ENCODE measurements around the gene BSDC1. TPM values are rescaled to one million over a fixed set of nuclear protein-coding genes. Genes with fewer than 3 reads are reported as not detected.

The BSDC1 gene
- total and polyA plus RNA-seq, 2 donors (not counting 1 experiment from before 2014, with no cell fraction given) = 42.4 to 55.5 TPM

DNA sequence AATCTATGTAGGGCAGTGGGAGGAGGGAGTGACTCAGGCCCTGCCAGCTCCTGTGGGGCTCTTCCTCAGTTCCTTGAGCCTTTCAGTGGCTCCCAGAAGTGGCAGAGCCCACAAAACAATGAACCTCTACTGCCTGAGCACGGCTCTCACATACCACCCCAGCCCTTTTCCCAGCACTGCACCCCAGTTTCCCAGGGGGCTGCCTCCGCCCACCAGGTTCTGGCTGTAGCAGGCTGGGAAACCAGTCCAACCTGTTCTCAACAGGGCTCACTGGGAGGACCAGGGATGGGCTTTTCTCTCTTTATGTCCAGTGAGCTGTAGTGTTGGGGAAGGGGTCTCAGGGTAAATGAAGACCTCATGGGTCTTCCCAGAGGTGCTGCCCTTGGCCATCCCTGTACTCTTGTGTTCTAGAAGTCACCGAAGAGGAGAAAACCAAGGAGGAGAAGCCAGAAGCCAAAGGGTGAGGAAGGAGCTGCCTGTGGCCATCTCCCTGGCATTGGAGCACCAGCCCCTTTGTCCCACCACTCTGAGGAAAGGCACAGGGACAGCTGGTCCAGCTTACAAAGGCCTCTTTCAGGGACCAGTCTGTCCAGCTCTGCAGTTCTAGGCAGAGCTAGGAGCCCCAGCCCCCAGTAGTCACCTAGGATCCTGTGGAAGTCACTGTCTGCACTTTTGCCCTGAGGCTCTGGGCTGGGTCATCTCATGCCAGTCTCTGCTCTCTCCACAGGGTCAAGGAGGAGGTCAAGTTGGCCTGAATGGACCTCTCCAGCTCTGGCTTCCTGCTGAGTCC lies 61.8 kb downstream of the BSDC1 start:
- H3K4me1 ChIP-seq (ENCODE audit: control insufficient read depth, extremely low read depth, insufficient read depth, low read length) = peaks cover 5% of the 10 kb centered on the region
- no peak overlapping the region for H3K9ac ChIP-seq (ENCODE audit: insufficient read depth, low read length)
- peaks cover 5% of the 10 kb centered on the region for H3K79me2 ChIP-seq (ENCODE audit: control insufficient read depth, insufficient read depth, low read length)
- no peak for TF ChIP-seq EZH2 (IDR thresholded peaks at IDR 0.05; ENCODE audit: low read length, missing control alignments)
- TF ChIP-seq, protein P1, sequence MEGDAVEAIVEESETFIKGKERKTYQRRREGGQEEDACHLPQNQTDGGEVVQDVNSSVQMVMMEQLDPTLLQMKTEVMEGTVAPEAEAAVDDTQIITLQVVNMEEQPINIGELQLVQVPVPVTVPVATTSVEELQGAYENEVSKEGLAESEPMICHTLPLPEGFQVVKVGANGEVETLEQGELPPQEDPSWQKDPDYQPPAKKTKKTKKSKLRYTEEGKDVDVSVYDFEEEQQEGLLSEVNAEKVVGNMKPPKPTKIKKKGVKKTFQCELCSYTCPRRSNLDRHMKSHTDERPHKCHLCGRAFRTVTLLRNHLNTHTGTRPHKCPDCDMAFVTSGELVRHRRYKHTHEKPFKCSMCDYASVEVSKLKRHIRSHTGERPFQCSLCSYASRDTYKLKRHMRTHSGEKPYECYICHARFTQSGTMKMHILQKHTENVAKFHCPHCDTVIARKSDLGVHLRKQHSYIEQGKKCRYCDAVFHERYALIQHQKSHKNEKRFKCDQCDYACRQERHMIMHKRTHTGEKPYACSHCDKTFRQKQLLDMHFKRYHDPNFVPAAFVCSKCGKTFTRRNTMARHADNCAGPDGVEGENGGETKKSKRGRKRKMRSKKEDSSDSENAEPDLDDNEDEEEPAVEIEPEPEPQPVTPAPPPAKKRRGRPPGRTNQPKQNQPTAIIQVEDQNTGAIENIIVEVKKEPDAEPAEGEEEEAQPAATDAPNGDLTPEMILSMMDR (conservative IDR thresholded peaks at IDR 0.05 in 1 of 2, IDR thresholded peaks at IDR 0.05 in 1 of 2; ENCODE audit: low read depth in 1 of 2, low read length in 2 of 2) = no peak
- H3K4me3 ChIP-seq (replicated peaks in 1 of 4; ENCODE audit: control extremely low read depth in 1 of 4, insufficient read depth in 1 of 4, low read depth in 3 of 4, low read length in 4 of 4) = no peak overlapping the region
- no peak overlapping the region for H3K27ac ChIP-seq (ENCODE audit: insufficient read depth, low read length)
- H2AFZ ChIP-seq (ENCODE audit: low read length) = no peak overlapping the region
- peaks cover 3% of the 10 kb centered on the region for H3K27me3 ChIP-seq (ENCODE audit: control insufficient read depth, insufficient read depth, low read length)
- DNase-seq (ENCODE audit: low read depth in 2 of 2) = no peak
- no peaks in the 10 kb centered on the region for H3K9me3 ChIP-seq (ENCODE audit: control insufficient read depth, insufficient read depth, low read depth, low read length)
- peaks cover 5% of the 10 kb centered on the region for H3K36me3 ChIP-seq (ENCODE audit: control insufficient read depth, insufficient read depth, low read length)
- no peaks in the 10 kb centered on the region for H4K20me1 ChIP-seq (ENCODE audit: control insufficient read depth, extremely low read depth, insufficient read depth, low read length)
- no peak overlapping the region for H3K4me2 ChIP-seq (ENCODE audit: extremely low read depth, insufficient read depth, low read length)

DNA sequence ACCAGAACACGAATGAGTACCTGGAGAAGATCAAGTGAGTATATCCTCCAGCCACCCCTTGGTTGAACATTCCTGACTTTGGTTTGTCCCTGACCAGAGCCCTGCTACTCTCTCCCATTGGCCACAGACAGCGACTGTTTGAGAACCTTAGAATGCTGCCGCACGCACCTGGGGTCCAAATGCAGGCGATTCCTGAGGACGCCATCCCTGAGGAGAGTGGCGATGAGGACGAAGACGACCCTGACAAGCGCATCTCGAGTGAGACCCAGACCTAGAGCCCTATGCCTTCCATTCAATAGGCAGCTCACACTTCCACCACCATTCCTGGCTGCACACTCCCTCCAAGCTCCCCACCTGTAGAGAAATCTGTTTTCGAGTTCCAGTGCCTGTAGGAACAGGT lies 62.7 kb downstream of the BSDC1 start:
- no peaks in the 10 kb centered on the region for H4K20me1 ChIP-seq (ENCODE audit: control insufficient read depth, extremely low read depth, insufficient read depth, low read length)
- H3K9me3 ChIP-seq (ENCODE audit: control insufficient read depth, insufficient read depth, low read depth, low read length) = no peaks in the 10 kb centered on the region
- H3K4me1 ChIP-seq (ENCODE audit: control insufficient read depth, extremely low read depth, insufficient read depth, low read length) = peaks cover 2% of the 10 kb centered on the region
- H3K27ac ChIP-seq (ENCODE audit: insufficient read depth, low read length) = no peak overlapping the region
- H3K36me3 ChIP-seq (ENCODE audit: control insufficient read depth, insufficient read depth, low read length) = peaks cover 11% of the 10 kb centered on the region
- peaks cover 5% of the 10 kb centered on the region for H3K79me2 ChIP-seq (ENCODE audit: control insufficient read depth, insufficient read depth, low read length)
- no peak overlapping the region for H3K4me2 ChIP-seq (ENCODE audit: extremely low read depth, insufficient read depth, low read length)
- no peaks in the 10 kb centered on the region for H3K27me3 ChIP-seq (ENCODE audit: control insufficient read depth, insufficient read depth, low read length)
- DNase-seq (ENCODE audit: low read depth in 2 of 2) = no peak
- H2AFZ ChIP-seq (ENCODE audit: low read length) = no peak overlapping the region
- TF ChIP-seq, protein P1 (conservative IDR thresholded peaks at IDR 0.05 in 1 of 2, IDR thresholded peaks at IDR 0.05 in 1 of 2; ENCODE audit: low read depth in 1 of 2, low read length in 2 of 2) = no peak
- TF ChIP-seq EZH2 (IDR thresholded peaks at IDR 0.05; ENCODE audit: low read length, missing control alignments) = no peak
- no peak overlapping the region for H3K4me3 ChIP-seq (replicated peaks in 1 of 4; ENCODE audit: control extremely low read depth in 1 of 4, insufficient read depth in 1 of 4, low read depth in 3 of 4, low read length in 4 of 4)
- no peak overlapping the region for H3K9ac ChIP-seq (ENCODE audit: insufficient read depth, low read length)

DNA sequence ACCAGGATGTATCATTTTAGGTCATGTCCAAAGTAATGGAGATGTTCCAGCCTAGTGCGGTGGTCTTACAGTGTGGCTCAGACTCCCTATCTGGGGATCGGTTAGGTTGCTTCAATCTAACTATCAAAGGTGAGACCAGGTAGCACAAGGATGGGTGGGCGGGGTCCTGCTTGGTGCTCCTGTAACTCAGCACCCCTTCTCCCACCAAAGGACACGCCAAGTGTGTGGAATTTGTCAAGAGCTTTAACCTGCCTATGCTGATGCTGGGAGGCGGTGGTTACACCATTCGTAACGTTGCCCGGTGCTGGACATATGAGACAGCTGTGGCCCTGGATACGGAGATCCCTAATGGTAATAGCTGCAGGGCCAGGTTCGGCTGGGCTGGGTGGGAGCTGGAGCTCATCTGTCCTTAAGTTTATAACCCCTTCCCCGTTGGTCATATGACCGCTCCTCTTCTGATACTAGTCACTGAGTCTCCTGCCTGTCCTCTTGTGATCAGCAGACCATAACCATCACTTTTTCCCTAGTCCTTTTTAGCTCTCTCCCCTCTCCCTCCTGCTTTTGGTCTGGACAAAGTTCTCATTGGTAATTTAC lies 63.6 kb downstream of the BSDC1 start:
- peaks cover 11% of the 10 kb centered on the region for H3K36me3 ChIP-seq (ENCODE audit: control insufficient read depth, insufficient read depth, low read length)
- no peak overlapping the region for H3K27ac ChIP-seq (ENCODE audit: insufficient read depth, low read length)
- peaks cover 2% of the 10 kb centered on the region for H3K4me1 ChIP-seq (ENCODE audit: control insufficient read depth, extremely low read depth, insufficient read depth, low read length)
- no peak for TF ChIP-seq EZH2 (IDR thresholded peaks at IDR 0.05; ENCODE audit: low read length, missing control alignments)
- TF ChIP-seq, protein P1 (conservative IDR thresholded peaks at IDR 0.05 in 1 of 2, IDR thresholded peaks at IDR 0.05 in 1 of 2; ENCODE audit: low read depth in 1 of 2, low read length in 2 of 2) = no peak
- no peak overlapping the region for H2AFZ ChIP-seq (ENCODE audit: low read length)
- H3K9me3 ChIP-seq (ENCODE audit: control insufficient read depth, insufficient read depth, low read depth, low read length) = no peaks in the 10 kb centered on the region
- H3K27me3 ChIP-seq (ENCODE audit: control insufficient read depth, insufficient read depth, low read length) = no peaks in the 10 kb centered on the region
- H3K9ac ChIP-seq (ENCODE audit: insufficient read depth, low read length) = no peak overlapping the region
- H4K20me1 ChIP-seq (ENCODE audit: control insufficient read depth, extremely low read depth, insufficient read depth, low read length) = no peaks in the 10 kb centered on the region
- DNase-seq (ENCODE audit: low read depth in 2 of 2) = no peak
- no peak overlapping the region for H3K4me3 ChIP-seq (replicated peaks in 1 of 4; ENCODE audit: control extremely low read depth in 1 of 4, insufficient read depth in 1 of 4, low read depth in 3 of 4, low read length in 4 of 4)
- H3K4me2 ChIP-seq (ENCODE audit: extremely low read depth, insufficient read depth, low read length) = no peak overlapping the region
- H3K79me2 ChIP-seq (ENCODE audit: control insufficient read depth, insufficient read depth, low read length) = peaks cover 5% of the 10 kb centered on the region

Data from fibroblast of lung (primary cell).